Liver (tissue), 9 donors: ENCODE data around the gene ARHGAP6. TPM values are rescaled to one million over a fixed set of nuclear protein-coding genes. Genes with fewer than 3 reads are reported as not detected.

Source experiments
- DNase-seq: peaks from one replicate; pipeline ENCODE4 v3.0.0-alpha.2; 2017; ENCODE audit warnings: low spot score
- H3K27ac ChIP-seq, 2 donors: one replicate each; pipeline ENCODE4 v1.7.0; 2013; ENCODE audit warnings: inconsistent platforms in 2 of 2, low read length in 2 of 2, control low read depth in 1 of 2, low read depth in 1 of 2, mild to moderate bottlenecking in 1 of 2
- H3K27me3 ChIP-seq, 4 donors: one replicate each; pipeline versions ENCODE4 v1.6.1 to v1.7.0; 2013; ENCODE audit warnings: low read length in 3 of 4, inconsistent platforms in 1 of 4, mild to moderate bottlenecking in 1 of 4, moderate library complexity in 1 of 4; ENCODE audit not compliant: control insufficient read depth in 4 of 4, insufficient read depth in 4 of 4
- H3K36me3 ChIP-seq, 4 donors: one replicate each; pipeline versions ENCODE4 v1.6.1 to v1.7.0; 2013; ENCODE audit warnings: low read length in 3 of 4, mild to moderate bottlenecking in 3 of 4, low read depth in 1 of 4, moderate library complexity in 1 of 4; ENCODE audit not compliant: control insufficient read depth in 4 of 4, insufficient read depth in 3 of 4
- H3K4me1 ChIP-seq, 4 donors: one replicate each; pipeline versions ENCODE4 v1.6.1 to v1.7.0; 2013; ENCODE audit warnings: low read length in 3 of 4, mild to moderate bottlenecking in 3 of 4, moderate library complexity in 1 of 4; ENCODE audit not compliant: control insufficient read depth in 4 of 4, insufficient read depth in 4 of 4
- H3K4me3 ChIP-seq, 3 donors: one replicate each; pipeline versions ENCODE4 v1.6.1 to v1.7.0; 2013; ENCODE audit warnings: low read length in 3 of 3, control low read depth in 1 of 3, low read depth in 1 of 3, mild to moderate bottlenecking in 1 of 3
- H3K9ac ChIP-seq, 2 donors: one replicate each; pipeline ENCODE4 v1.7.0; 2013; ENCODE audit warnings: low read length in 2 of 2, mild to moderate bottlenecking in 2 of 2, moderate library complexity in 2 of 2, control low read depth in 1 of 2, low read depth in 1 of 2
- H3K9me3 ChIP-seq, 4 donors: one replicate each; pipeline versions ENCODE4 v1.6.1 to v1.7.0; 2013; ENCODE audit warnings: low read length in 3 of 4; ENCODE audit not compliant: control insufficient read depth in 4 of 4
- FOXA1 ChIP-seq: IDR thresholded peaks from 2 replicates; pipeline ENCODE4 v1.6.1; 2016; ENCODE audit warnings: antibody characterized with exemption
- FOXA2 ChIP-seq: IDR thresholded peaks from 2 replicates; pipeline ENCODE4 v1.6.1; 2016; ENCODE audit warnings: antibody characterized with exemption
- GABPA ChIP-seq, 2 donors: IDR thresholded peaks in 1 of 2; conservative IDR thresholded peaks in 1 of 2; 2 replicates each; pipeline ENCODE4 v1.6.1; 2016; ENCODE audit warnings: antibody characterized with exemption in 2 of 2, mild to moderate bottlenecking in 1 of 2, moderate library complexity in 1 of 2
- HNF4A ChIP-seq, 2 donors: conservative IDR thresholded peaks; 2 replicates each; pipeline ENCODE4 v1.6.1; 2016; ENCODE audit warnings: antibody characterized with exemption in 2 of 2, mild to moderate bottlenecking in 2 of 2
- HNF4G ChIP-seq: IDR thresholded peaks from 2 replicates; pipeline ENCODE4 v1.6.1; 2016; ENCODE audit warnings: antibody characterized with exemption
- JUND ChIP-seq, 2 donors: IDR thresholded peaks; 2 replicates each; pipeline ENCODE4 v1.6.1; 2016; ENCODE audit warnings: antibody characterized with exemption in 2 of 2
- NR2F2 ChIP-seq: IDR thresholded peaks from 2 replicates; pipeline ENCODE4 v1.6.1; 2016; ENCODE audit warnings: antibody characterized with exemption
- RAD21 ChIP-seq, 2 donors: IDR thresholded peaks; 2 replicates each; pipeline ENCODE4 v1.6.1; 2016; ENCODE audit warnings: antibody characterized with exemption in 2 of 2, mild to moderate bottlenecking in 2 of 2
- RXRA ChIP-seq, 2 donors: IDR thresholded peaks; 2 replicates each; pipeline ENCODE4 v1.6.1; 2017 to 2018; ENCODE audit warnings: antibody characterized with exemption in 2 of 2, mild to moderate bottlenecking in 1 of 2
- SP1 ChIP-seq: IDR thresholded peaks from 2 replicates; pipeline ENCODE4 v1.6.1; 2018; ENCODE audit warnings: antibody characterized with exemption, mild to moderate bottlenecking
- TAF1 ChIP-seq: conservative IDR thresholded peaks from 2 replicates; pipeline ENCODE4 v1.6.1; 2016; ENCODE audit warnings: antibody characterized with exemption, mild to moderate bottlenecking
- YY1 ChIP-seq: IDR thresholded peaks from 2 replicates; pipeline ENCODE4 v1.6.1; 2016; ENCODE audit warnings: antibody characterized with exemption, mild to moderate bottlenecking
- WGBS: extraction: QIAGEN DNeasy Blood & Tissue Kit; methylation state at CpG from one replicate; pipeline ENCODE4 v1.1.7; 2013; 5-methylcytosine and 5-hydroxymethylcytosine counted together
- polyA plus RNA-seq, 2 donors: library from polyadenylated mRNA; stranded (reverse) in 1 of 2; unstranded in 1 of 2; fragments of 200-250 nt in 1 of 2; fragments of >200 nt in 1 of 2; fragmentation: Nextera tagmentation in 1 of 2; extraction: Ambion mirVana in 1 of 2; gene quantifications; one replicate each; pipeline versions ENCODE4 v1.2.1 to v1.2.3, GENCODE V29; 2013 to 2015
- total RNA-seq, 2 donors: library from RNA; depleted of rRNA; stranded (reverse); fragments of >200 nt; gene quantifications; one replicate each; pipeline ENCODE4 v1.2.3, GENCODE V29; 2014
- TF ChIP-seq, protein P1 (sequence below): IDR thresholded peaks from 2 replicates; pipeline ENCODE4 v1.6.1; 2016; ENCODE audit warnings: antibody characterized with exemption
- TF ChIP-seq, protein P2 (sequence below): IDR thresholded peaks from 2 replicates; pipeline ENCODE4 v1.6.1; 2016; ENCODE audit warnings: antibody characterized with exemption, mild to moderate bottlenecking
- TF ChIP-seq, protein P3 (sequence below): IDR thresholded peaks from 2 replicates; pipeline ENCODE4 v1.6.1; 2016; ENCODE audit warnings: antibody characterized with exemption
- TF ChIP-seq, protein P4 (sequence below): fragments of 150-350 bp; IDR thresholded peaks from 2 replicates; pipeline ENCODE4 v1.5.1; 2017; ENCODE audit warnings: improper control_type of control experiment, low read depth, low read length; ENCODE audit not compliant: missing input control
- TF ChIP-seq, protein P5 (sequence below): IDR thresholded peaks from 2 replicates; pipeline ENCODE4 v1.6.1; 2016; ENCODE audit warnings: antibody characterized with exemption
- donor health status: healthy.
- donor health status: healthy.
- donor health status: healthy.
- donor health status: healthy.
- donor health status: healthy.

The ARHGAP6 gene
- total and polyA plus RNA-seq, 4 donors = 0.10 to 2.2 (median 0.65) TPM

DNA sequence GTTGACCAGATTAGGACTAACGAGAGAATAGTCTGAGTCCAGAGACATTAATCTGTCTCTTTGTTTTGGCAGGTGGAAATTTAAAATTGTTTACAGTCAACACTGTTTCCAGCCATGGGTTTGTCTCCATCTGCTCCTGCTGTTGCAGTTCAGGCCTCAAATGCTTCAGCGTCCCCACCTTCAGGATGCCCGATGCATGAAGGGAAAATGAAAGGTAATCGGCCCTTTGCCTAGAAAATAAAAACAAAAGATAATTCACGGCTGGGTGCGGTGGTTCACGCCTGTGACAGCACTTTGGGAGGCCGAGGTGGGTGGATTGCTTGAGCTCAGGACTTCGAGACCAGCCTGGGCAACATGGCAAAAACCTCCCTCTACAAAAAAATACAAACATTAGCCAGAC, 553.8 kb downstream of the ARHGAP6 start:
- no peak for DNase-seq
- H3K27me3 ChIP-seq = no peaks in the 10 kb centered on the region
- WGBS = 29% methylated on average over 9 of the region's 9 CpGs
- peak overlapping the region; percentile 66 to 87 (median 71) for H3K4me3 ChIP-seq
- H3K36me3 ChIP-seq = peaks cover 0 to 17% (median 9%) of the 10 kb centered on the region in 4 donors
- H3K9ac ChIP-seq = peak overlapping the region; percentile 65 to 95
- peak overlapping the region in 1 of 2 donors; percentile 92 for H3K27ac ChIP-seq
- no peak for TF ChIP-seq HNF4G
- TF ChIP-seq, protein P1, sequence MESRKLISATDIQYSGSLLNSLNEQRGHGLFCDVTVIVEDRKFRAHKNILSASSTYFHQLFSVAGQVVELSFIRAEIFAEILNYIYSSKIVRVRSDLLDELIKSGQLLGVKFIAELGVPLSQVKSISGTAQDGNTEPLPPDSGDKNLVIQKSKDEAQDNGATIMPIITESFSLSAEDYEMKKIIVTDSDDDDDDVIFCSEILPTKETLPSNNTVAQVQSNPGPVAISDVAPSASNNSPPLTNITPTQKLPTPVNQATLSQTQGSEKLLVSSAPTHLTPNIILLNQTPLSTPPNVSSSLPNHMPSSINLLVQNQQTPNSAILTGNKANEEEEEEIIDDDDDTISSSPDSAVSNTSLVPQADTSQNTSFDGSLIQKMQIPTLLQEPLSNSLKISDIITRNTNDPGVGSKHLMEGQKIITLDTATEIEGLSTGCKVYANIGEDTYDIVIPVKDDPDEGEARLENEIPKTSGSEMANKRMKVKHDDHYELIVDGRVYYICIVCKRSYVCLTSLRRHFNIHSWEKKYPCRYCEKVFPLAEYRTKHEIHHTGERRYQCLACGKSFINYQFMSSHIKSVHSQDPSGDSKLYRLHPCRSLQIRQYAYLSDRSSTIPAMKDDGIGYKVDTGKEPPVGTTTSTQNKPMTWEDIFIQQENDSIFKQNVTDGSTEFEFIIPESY = no peak
- H3K4me1 ChIP-seq = peaks cover 0 to 12% (median 9%) of the 10 kb centered on the region in 4 donors
- H3K9me3 ChIP-seq = no peaks in the 10 kb centered on the region

DNA sequence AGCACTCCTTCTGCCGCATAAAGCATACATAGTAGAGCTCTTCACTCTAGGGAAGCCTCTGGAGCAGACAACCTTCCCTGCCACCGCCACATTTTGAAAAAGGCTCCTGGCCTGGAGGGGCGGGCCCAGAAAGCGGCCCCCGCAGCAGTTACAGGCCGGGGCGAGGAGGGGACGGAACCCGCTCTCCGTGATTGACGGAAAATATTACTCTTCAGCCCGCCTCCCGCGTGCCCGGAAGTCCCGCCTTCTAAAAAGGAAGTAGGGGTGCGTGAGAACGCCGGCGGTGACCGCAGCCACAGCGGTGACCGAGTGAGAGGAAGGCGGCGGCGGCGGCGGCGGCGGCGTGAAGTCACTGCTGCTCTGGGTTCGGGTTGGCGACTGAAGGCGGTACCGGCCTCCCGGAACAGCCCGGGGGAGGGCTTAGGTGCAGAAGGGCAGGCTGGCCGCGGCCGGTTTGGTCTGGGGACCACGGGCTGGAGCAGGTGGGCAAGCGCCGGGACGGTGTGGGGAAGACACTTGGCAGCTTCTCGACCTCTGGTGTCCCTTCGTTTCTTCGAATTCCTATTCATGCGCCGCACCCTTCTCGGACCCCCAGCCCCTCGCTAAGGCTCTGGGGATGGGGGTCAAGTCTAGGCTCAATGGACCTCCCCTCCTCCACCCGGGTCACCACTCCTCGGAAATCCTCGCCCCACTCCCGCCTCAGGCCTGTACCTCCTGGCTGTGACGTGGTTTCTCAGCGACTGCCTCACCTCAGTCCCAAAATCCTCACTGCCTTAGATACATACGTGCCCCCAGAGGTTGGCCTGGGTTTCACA, 554.5 kb downstream of the ARHGAP6 start, which contains the start of gene HCCS:
Gene HCCS, plus strand, starts transcription at position 296 of the 815 bp plus-strand sequence. CDS start 729 bp downstream, outside the sequence.
- H3K9ac ChIP-seq = peak within 1 kb of the TSS; percentile 65 to 95
- H3K36me3 ChIP-seq = peaks cover 0 to 12% (median 6%) of the 10 kb centered on the region in 4 donors
- no peaks in the 10 kb centered on the region for H3K27me3 ChIP-seq
- 0% methylated on average over 58 of the region's 58 CpGs for WGBS
- H3K4me3 ChIP-seq = peak within 1 kb of the TSS; percentile 66 to 87 (median 71)
- no peaks in the 10 kb centered on the region for H3K9me3 ChIP-seq
- peak within 1 kb of the TSS; percentile 72 to 92 for H3K27ac ChIP-seq
- DNase-seq = peak; percentile 79
- peaks cover 0 to 12% (median 9%) of the 10 kb centered on the region in 4 donors for H3K4me1 ChIP-seq
- TF ChIP-seq HNF4A (conservative IDR thresholded peaks at IDR 0.05) (no peak), RAD21 (IDR thresholded peaks at IDR 0.05) (peak in 1 of 2 donors; percentile 26), NR2F2 (no peak), FOXA1 (no peak), GABPA (IDR thresholded peaks at IDR 0.05 in 1 of 2, conservative IDR thresholded peaks at IDR 0.05 in 1 of 2) (peak; percentile 83 to 93), SP1 (no peak), FOXA2 (no peak), HNF4G (no peak), RXRA (IDR thresholded peaks at IDR 0.05) (no peak), TAF1 (peak; percentile 31), JUND (IDR thresholded peaks at IDR 0.05) (no peak), YY1 (no peak)
- TF ChIP-seq, protein P1 = no peak
- TF ChIP-seq, protein P2, sequence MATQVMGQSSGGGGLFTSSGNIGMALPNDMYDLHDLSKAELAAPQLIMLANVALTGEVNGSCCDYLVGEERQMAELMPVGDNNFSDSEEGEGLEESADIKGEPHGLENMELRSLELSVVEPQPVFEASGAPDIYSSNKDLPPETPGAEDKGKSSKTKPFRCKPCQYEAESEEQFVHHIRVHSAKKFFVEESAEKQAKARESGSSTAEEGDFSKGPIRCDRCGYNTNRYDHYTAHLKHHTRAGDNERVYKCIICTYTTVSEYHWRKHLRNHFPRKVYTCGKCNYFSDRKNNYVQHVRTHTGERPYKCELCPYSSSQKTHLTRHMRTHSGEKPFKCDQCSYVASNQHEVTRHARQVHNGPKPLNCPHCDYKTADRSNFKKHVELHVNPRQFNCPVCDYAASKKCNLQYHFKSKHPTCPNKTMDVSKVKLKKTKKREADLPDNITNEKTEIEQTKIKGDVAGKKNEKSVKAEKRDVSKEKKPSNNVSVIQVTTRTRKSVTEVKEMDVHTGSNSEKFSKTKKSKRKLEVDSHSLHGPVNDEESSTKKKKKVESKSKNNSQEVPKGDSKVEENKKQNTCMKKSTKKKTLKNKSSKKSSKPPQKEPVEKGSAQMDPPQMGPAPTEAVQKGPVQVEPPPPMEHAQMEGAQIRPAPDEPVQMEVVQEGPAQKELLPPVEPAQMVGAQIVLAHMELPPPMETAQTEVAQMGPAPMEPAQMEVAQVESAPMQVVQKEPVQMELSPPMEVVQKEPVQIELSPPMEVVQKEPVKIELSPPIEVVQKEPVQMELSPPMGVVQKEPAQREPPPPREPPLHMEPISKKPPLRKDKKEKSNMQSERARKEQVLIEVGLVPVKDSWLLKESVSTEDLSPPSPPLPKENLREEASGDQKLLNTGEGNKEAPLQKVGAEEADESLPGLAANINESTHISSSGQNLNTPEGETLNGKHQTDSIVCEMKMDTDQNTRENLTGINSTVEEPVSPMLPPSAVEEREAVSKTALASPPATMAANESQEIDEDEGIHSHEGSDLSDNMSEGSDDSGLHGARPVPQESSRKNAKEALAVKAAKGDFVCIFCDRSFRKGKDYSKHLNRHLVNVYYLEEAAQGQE = no peak
- TF ChIP-seq, protein P3, sequence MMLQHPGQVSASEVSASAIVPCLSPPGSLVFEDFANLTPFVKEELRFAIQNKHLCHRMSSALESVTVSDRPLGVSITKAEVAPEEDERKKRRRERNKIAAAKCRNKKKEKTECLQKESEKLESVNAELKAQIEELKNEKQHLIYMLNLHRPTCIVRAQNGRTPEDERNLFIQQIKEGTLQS = no peak
- TF ChIP-seq, protein P4, sequence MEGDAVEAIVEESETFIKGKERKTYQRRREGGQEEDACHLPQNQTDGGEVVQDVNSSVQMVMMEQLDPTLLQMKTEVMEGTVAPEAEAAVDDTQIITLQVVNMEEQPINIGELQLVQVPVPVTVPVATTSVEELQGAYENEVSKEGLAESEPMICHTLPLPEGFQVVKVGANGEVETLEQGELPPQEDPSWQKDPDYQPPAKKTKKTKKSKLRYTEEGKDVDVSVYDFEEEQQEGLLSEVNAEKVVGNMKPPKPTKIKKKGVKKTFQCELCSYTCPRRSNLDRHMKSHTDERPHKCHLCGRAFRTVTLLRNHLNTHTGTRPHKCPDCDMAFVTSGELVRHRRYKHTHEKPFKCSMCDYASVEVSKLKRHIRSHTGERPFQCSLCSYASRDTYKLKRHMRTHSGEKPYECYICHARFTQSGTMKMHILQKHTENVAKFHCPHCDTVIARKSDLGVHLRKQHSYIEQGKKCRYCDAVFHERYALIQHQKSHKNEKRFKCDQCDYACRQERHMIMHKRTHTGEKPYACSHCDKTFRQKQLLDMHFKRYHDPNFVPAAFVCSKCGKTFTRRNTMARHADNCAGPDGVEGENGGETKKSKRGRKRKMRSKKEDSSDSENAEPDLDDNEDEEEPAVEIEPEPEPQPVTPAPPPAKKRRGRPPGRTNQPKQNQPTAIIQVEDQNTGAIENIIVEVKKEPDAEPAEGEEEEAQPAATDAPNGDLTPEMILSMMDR = no peak
- TF ChIP-seq, protein P5, sequence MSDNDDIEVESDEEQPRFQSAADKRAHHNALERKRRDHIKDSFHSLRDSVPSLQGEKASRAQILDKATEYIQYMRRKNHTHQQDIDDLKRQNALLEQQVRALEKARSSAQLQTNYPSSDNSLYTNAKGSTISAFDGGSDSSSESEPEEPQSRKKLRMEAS = no peak
